ENCODE measurements around the gene MOB3A.
A peak's percentile ranks its signal among the peaks of the same experiment; 100 is the strongest.

MOB3A gene

GRCh38 chr19:2062770-2063169 is 33.4 kb downstream of the MOB3A start:
- Histone ChIP-seq H3K27ac (ENCODE audit: low read length) (peak overlapping the region; percentile 87), H3K4me1 (ENCODE audit: insufficient read depth, low read length) (peaks cover 28% of the 10 kb centered on the region)
- ATAC-seq (ENCODE audit: insufficient read depth, low read depth): no peak

GRCh38 chr19:2062389-2062729 is 33.8 kb downstream of the MOB3A start:
- Histone ChIP-seq H4K20me1 (ENCODE audit: insufficient read depth, low read length) (no peaks in the 10 kb centered on the region), H2AFZ (ENCODE audit: low read depth, low read length) (peak overlapping the region; percentile 69; the same call in 1 of the 2 replicates), H3K27ac (ENCODE audit: low read length) (peak overlapping the region; percentile 87), H3K4me3 (ENCODE audit: low read depth in 1 of 2, low read length in 2 of 2) (peak overlapping the region in 1 of 2 experiments; percentile 62; a peak in 3 of 4 replicates), H3K4me1 (ENCODE audit: insufficient read depth, low read length) (peaks cover 28% of the 10 kb centered on the region), H3K27me3 (ENCODE audit: insufficient read depth, low read length, poor library complexity) (no peaks in the 10 kb centered on the region), H3K9me3 (ENCODE audit: insufficient read depth, low read length, severe bottlenecking) (no peaks in the 10 kb centered on the region), H3K9ac (ENCODE audit: low read depth, low read length) (peak overlapping the region; percentile 64), H3K79me2 (ENCODE audit: insufficient read depth, low read length) (peaks cover 12% of the 10 kb centered on the region), H3K36me3 (ENCODE audit: insufficient read depth, low read length) (no peaks in the 10 kb centered on the region), H3K4me2 (ENCODE audit: insufficient read depth, low read length) (peak overlapping the region; percentile 79)
- no peak for ATAC-seq (ENCODE audit: insufficient read depth, low read depth)
- no peak for TF ChIP-seq CTCF (IDR thresholded peaks at IDR 0.05; ENCODE audit: borderline replicate concordance, extremely low read depth, low read length, poor library complexity, severe bottlenecking)
- TF ChIP-seq EZH2 (IDR thresholded peaks at IDR 0.05; ENCODE audit: borderline replicate concordance, low read depth, low read length, severe bottlenecking): no peak
- no peak for DNase-seq

More at GRCh38 chr19:2062770-2063169, 33.4 kb downstream of the MOB3A start:
- no peak overlapping the region for H3K4me3 ChIP-seq (ENCODE audit: low read depth in 1 of 2, low read length in 2 of 2)
- DNase-seq: no peak
- H3K27me3 ChIP-seq (ENCODE audit: insufficient read depth, low read length, poor library complexity): no peaks in the 10 kb centered on the region
- no peaks in the 10 kb centered on the region for H4K20me1 ChIP-seq (ENCODE audit: insufficient read depth, low read length)
- peak overlapping the region; percentile 64; the same call in 1 of the 2 replicates for H3K9ac ChIP-seq (ENCODE audit: low read depth, low read length)
- H3K79me2 ChIP-seq (ENCODE audit: insufficient read depth, low read length): peaks cover 12% of the 10 kb centered on the region
- H3K36me3 ChIP-seq (ENCODE audit: insufficient read depth, low read length): no peaks in the 10 kb centered on the region
- no peaks in the 10 kb centered on the region for H3K9me3 ChIP-seq (ENCODE audit: insufficient read depth, low read length, severe bottlenecking)
- H3K4me2 ChIP-seq (ENCODE audit: insufficient read depth, low read length): peak overlapping the region; percentile 79
- TF ChIP-seq CTCF (IDR thresholded peaks at IDR 0.05; ENCODE audit: borderline replicate concordance, extremely low read depth, low read length, poor library complexity, severe bottlenecking): no peak
- no peak for TF ChIP-seq EZH2 (IDR thresholded peaks at IDR 0.05; ENCODE audit: borderline replicate concordance, low read depth, low read length, severe bottlenecking)
- H2AFZ ChIP-seq (ENCODE audit: low read depth, low read length): no peak overlapping the region

GRCh38 chr19:2061495-2062388 is 34.4 kb downstream of the MOB3A start:
- Histone ChIP-seq H3K27ac (ENCODE audit: low read length) (peak overlapping the region; percentile 87), H3K4me3 (ENCODE audit: low read depth in 1 of 2, low read length in 2 of 2) (peak overlapping the region; percentile 62 to 67), H3K79me2 (ENCODE audit: insufficient read depth, low read length) (peaks cover 12% of the 10 kb centered on the region), H3K27me3 (ENCODE audit: insufficient read depth, low read length, poor library complexity) (no peaks in the 10 kb centered on the region), H4K20me1 (ENCODE audit: insufficient read depth, low read length) (no peaks in the 10 kb centered on the region), H3K4me1 (ENCODE audit: insufficient read depth, low read length) (peaks cover 34% of the 10 kb centered on the region), H3K4me2 (ENCODE audit: insufficient read depth, low read length) (peak overlapping the region; percentile 95), H2AFZ (ENCODE audit: low read depth, low read length) (peak overlapping the region; percentile 69), H3K36me3 (ENCODE audit: insufficient read depth, low read length) (no peaks in the 10 kb centered on the region), H3K9ac (ENCODE audit: low read depth, low read length) (peak overlapping the region; percentile 64), H3K9me3 (ENCODE audit: insufficient read depth, low read length, severe bottlenecking) (no peaks in the 10 kb centered on the region)
- no peak for TF ChIP-seq EZH2 (IDR thresholded peaks at IDR 0.05; ENCODE audit: borderline replicate concordance, low read depth, low read length, severe bottlenecking)
- no peak for TF ChIP-seq CTCF (IDR thresholded peaks at IDR 0.05; ENCODE audit: borderline replicate concordance, extremely low read depth, low read length, poor library complexity, severe bottlenecking)
- ATAC-seq (ENCODE audit: insufficient read depth, low read depth) (peak; percentile 91), DNase-seq (peak; percentile 99)

Measured in DND-41 (cell line).